Measurements from ENCODE around the gene NHLRC4. TPM values are rescaled to one million over a fixed set of nuclear protein-coding genes. Genes with fewer than 3 reads are reported as not detected.

NHLRC4 gene
- total and polyA plus RNA-seq, 9 of the 15 experiments (the other 6 are each of a cell fraction or from before 2014, with no cell fraction given): 0.24 to 3.7 (median 1.3) TPM; not detected in 2

- TF ChIP-seq ZNF232 (CRISPR knock-in tag; IDR thresholded peaks at IDR 0.05) (no peak), KDM4B (IDR thresholded peaks at IDR 0.05; ENCODE audit: borderline replicate concordance in 2 of 2, low read depth in 1 of 2) (no peak), MAZ (CRISPR knock-in tag; conservative IDR thresholded peaks at IDR 0.05 in 1 of 2, IDR thresholded peaks at IDR 0.05 in 1 of 2) (peak in 1 of 2 experiments; percentile 41; a peak in 1 of 4 replicates), SMARCC2 (IDR thresholded peaks at IDR 0.05; ENCODE audit: low read depth) (no peak), ARNT (IDR thresholded peaks at IDR 0.05) (no peak), YBX1 (IDR thresholded peaks at IDR 0.05) (no peak), ARID2 (IDR thresholded peaks at IDR 0.05) (no peak), PHB (CRISPR knock-in tag; IDR thresholded peaks at IDR 0.05) (no peak), NCOA2 (IDR thresholded peaks at IDR 0.05; ENCODE audit: partially characterized antibody in 2 of 2) (no peak), HCFC1 (IDR thresholded peaks at IDR 0.05; ENCODE audit: low read depth, low read length) (no peak), ILK (tag; IDR thresholded peaks at IDR 0.05; ENCODE audit: borderline replicate concordance, low read depth) (no peak), CBFA2T2 (conservative IDR thresholded peaks at IDR 0.05) (peak; percentile 48), FOXK1 (CRISPR knock-in tag; IDR thresholded peaks at IDR 0.05; ENCODE audit: borderline replicate concordance) (peak; percentile 70; the same call in 1 of the 2 replicates), ZNF583 (CRISPR knock-in tag; IDR thresholded peaks at IDR 0.05) (no peak), DNMT1 (IDR thresholded peaks at IDR 0.05) (no peak), ZC3H4 (CRISPR knock-in tag; IDR thresholded peaks at IDR 0.05; ENCODE audit: borderline replicate concordance) (peak; percentile 83; the same call in 1 of the 2 replicates), RBM22 (IDR thresholded peaks at IDR 0.05; ENCODE audit: low read depth, low read length, poor library complexity, severe bottlenecking) (no peak), MYBL2 (IDR thresholded peaks at IDR 0.05; ENCODE audit: low read depth) (no peak), MYBL2 (CRISPR knock-in tag; IDR thresholded peaks at IDR 0.05; ENCODE audit: borderline replicate concordance) (no peak), GTF2A2 (tag; IDR thresholded peaks at IDR 0.05) (no peak), DLX4 (CRISPR knock-in tag; IDR thresholded peaks at IDR 0.05) (no peak), CTBP1 (IDR thresholded peaks at IDR 0.05; ENCODE audit: borderline replicate concordance) (no peak), SMARCE1 (IDR thresholded peaks at IDR 0.05) (no peak), TEAD4 (IDR thresholded peaks at IDR 0.05; ENCODE audit: low read length) (peak; percentile 29; the same call in 1 of the 2 replicates), TEAD4 (CRISPR knock-in tag; IDR thresholded peaks at IDR 0.05; ENCODE audit: borderline replicate concordance) (no peak)
- TF ChIP-seq, protein P1, sequence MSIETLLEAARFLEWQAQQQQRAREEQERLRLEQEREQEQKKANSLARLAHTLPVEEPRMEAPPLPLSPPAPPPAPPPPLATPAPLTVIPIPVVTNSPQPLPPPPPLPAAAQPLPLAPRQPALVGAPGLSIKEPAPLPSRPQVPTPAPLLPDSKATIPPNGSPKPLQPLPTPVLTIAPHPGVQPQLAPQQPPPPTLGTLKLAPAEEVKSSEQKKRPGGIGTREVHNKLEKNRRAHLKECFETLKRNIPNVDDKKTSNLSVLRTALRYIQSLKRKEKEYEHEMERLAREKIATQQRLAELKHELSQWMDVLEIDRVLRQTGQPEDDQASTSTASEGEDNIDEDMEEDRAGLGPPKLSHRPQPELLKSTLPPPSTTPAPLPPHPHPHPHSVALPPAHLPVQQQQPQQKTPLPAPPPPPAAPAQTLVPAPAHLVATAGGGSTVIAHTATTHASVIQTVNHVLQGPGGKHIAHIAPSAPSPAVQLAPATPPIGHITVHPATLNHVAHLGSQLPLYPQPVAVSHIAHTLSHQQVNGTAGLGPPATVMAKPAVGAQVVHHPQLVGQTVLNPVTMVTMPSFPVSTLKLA (conservative IDR thresholded peaks at IDR 0.05): no peak
These were observed 1.8 kb downstream of the NHLRC4 start (continued) for GRCh38 chr16:568401-569258.
